ENCODE data around the gene TULP4.

DNA sequence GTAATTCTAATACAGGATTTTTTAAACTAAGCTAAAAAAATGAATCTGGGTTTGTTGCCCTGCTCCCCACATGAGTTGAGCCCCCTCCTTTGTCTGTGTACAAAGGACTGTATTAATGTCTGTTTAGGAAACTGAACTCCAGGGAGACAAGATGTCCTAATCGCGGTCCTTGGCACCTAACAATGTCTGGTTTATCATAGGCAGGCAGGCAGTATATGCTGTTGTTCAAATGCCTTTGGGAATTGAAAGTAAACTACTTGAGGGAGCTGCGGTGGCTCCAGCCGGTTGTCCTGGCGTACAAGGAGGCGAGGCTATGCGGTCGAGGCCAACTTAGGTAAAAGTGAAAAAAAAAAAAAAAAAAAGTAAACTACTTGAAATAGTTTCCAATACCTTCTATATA, 98.5 kb downstream of the TULP4 start:
- TF ChIP-seq POLR2A (IDR thresholded peaks at IDR 0.05; ENCODE audit: low read depth) = no peak
- TF ChIP-seq, protein P1, sequence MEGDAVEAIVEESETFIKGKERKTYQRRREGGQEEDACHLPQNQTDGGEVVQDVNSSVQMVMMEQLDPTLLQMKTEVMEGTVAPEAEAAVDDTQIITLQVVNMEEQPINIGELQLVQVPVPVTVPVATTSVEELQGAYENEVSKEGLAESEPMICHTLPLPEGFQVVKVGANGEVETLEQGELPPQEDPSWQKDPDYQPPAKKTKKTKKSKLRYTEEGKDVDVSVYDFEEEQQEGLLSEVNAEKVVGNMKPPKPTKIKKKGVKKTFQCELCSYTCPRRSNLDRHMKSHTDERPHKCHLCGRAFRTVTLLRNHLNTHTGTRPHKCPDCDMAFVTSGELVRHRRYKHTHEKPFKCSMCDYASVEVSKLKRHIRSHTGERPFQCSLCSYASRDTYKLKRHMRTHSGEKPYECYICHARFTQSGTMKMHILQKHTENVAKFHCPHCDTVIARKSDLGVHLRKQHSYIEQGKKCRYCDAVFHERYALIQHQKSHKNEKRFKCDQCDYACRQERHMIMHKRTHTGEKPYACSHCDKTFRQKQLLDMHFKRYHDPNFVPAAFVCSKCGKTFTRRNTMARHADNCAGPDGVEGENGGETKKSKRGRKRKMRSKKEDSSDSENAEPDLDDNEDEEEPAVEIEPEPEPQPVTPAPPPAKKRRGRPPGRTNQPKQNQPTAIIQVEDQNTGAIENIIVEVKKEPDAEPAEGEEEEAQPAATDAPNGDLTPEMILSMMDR (IDR thresholded peaks at IDR 0.05) = no peak
- no peak for TF ChIP-seq EP300 (IDR thresholded peaks at IDR 0.05)
- TF ChIP-seq POLR2AphosphoS5 (IDR thresholded peaks at IDR 0.05) = no peak
